ENCODE measurements around the gene SERPINB3. TPM values are rescaled to one million over a fixed set of nuclear protein-coding genes. Genes with fewer than 3 reads are reported as not detected.

Gene SERPINB3
- total and polyA plus RNA-seq, 4 experiments from 2014 or later, result not detected

Other genes with a start within 250 kb of the SERPINB3 start
- gene VPS4B, start 239.4 kb downstream of the SERPINB3 start, total RNA-seq, result 10 to 100 TPM; 93.0 to 94.9 TPM
- 10 to 100 TPM; 48.0 to 65.4 TPM for gene VPS4B, start 239.4 kb downstream of the SERPINB3 start, polyA plus RNA-seq
- gene SERPINB5, start 184.9 kb downstream of the SERPINB3 start, total RNA-seq, result not detected
- gene SERPINB5, start 184.9 kb downstream of the SERPINB3 start, polyA plus RNA-seq, result not detected
- gene SERPINB12, start 119.5 kb downstream of the SERPINB3 start, total RNA-seq, result not detected
- not detected for gene SERPINB12, start 119.5 kb downstream of the SERPINB3 start, polyA plus RNA-seq
- gene SERPINB13, start 74.5 kb downstream of the SERPINB3 start, total RNA-seq, result not detected
- gene SERPINB13, start 74.5 kb downstream of the SERPINB3 start, polyA plus RNA-seq, result not detected
- gene SERPINB4, start 17.6 kb downstream of the SERPINB3 start, total RNA-seq, result not detected
- not detected for gene SERPINB4, start 17.6 kb downstream of the SERPINB3 start, polyA plus RNA-seq
- gene SERPINB11, start 41.1 kb upstream of the SERPINB3 start, total RNA-seq, result not detected
- not detected for gene SERPINB11, start 41.1 kb upstream of the SERPINB3 start, polyA plus RNA-seq
- gene SERPINB7, start 113.5 kb upstream of the SERPINB3 start, total RNA-seq, result not detected
- gene SERPINB7, start 113.5 kb upstream of the SERPINB3 start, polyA plus RNA-seq, result not detected
- gene SERPINB2, start 225.8 kb upstream of the SERPINB3 start, total RNA-seq, result 1 to 10 TPM; 1.2 to 1.7 TPM
- not detected for gene SERPINB2, start 225.8 kb upstream of the SERPINB3 start, polyA plus RNA-seq
- not detected for gene SERPINB10, start 246.1 kb upstream of the SERPINB3 start, total RNA-seq
- not detected for gene SERPINB10, start 246.1 kb upstream of the SERPINB3 start, polyA plus RNA-seq